ENCODE data around the gene SCAND1.

- TF ChIP-seq POLR2A (IDR thresholded peaks at IDR 0.05; ENCODE audit: low read length) (no peak), GATA1 (IDR thresholded peaks at IDR 0.05; ENCODE audit: low read depth, low read length) (no peak)
These were observed 13.8 kb upstream of the SCAND1 start, which contains the start of gene CNBD2 for GRCh38 chr20:35967979-35968640.
